HG03571 (cell line): ENCODE data around the gene TBCA.

ENCODE experiments used
- ATAC-seq: cut with Tn5 transposase; IDR thresholded peaks from one replicate; pipeline ENCODE4 v1.9.1; 2021; ENCODE audit not compliant: unreplicated experiment

TBCA gene

DNA sequence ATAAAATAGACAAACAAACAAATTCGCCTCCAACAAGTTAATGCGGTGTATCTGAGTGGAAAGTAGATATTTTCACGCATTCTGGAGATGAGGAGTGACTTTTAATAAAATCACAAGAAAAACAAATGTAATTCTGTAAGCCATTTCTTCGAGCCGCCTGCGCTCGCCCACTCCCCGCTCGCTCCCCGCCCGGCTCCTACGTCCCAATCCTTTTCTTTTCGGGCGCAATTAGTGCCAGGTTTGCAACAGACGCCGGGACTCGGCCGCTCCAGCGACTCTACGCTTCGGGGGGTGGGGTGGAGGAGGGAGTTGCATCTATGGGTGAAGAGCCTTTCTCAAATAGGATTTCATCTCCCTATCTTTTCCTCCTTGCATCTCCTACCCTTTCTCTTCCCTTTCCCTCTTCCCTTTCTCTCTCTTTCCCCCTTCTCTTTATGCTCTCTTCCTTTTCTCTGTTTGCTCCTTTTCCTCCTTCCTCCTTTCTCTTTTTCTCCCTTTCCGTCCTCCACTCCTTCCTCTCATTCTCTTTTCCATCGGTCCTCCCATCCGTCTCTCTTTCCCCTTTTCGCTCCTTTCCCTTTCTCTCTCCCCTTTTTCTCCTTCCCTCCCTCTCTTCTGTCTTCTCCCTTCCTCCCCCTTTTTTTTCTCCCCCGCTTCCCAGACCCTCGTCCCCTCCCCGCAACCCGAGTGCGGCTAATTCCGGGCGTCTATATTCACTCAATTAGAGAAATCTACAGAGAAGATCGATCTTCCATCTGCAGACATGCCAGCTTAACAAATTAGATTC, 131.6 kb downstream of the TBCA start:
- ATAC-seq = no peak

DNA sequence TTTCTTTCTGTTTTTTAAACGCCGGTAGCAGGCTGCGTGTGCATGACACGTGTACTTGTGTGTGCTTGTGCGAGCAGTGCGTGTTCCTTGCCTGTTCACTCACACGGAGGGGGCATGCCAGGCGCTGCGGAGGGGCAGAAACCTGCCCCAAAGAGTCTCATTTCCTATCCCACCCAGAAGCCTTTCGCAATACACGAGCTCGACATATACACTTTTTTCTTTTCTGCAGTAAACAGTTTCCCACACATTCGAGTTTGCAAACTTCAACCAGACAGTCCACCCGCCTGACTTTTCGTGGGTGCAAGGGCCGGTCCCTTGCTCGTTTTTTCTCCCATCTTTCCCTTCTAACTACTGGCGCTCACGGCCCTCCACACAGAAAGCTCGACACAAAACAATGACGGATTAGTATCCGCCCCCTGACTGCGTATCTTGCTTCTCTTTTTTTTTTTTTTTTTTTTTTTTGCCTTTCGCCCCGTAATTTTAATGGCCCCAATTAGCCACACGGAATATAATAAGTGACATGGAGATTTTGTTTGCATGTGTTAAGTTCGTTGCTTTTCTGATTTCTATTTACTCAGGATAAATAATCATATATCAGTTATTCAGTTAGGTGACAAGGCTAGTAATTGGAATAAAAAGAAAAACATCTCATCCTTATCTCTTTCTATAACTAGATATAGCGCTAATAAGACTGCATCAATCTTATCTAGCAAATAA, 132.3 kb downstream of the TBCA start:
- no peak for ATAC-seq

DNA sequence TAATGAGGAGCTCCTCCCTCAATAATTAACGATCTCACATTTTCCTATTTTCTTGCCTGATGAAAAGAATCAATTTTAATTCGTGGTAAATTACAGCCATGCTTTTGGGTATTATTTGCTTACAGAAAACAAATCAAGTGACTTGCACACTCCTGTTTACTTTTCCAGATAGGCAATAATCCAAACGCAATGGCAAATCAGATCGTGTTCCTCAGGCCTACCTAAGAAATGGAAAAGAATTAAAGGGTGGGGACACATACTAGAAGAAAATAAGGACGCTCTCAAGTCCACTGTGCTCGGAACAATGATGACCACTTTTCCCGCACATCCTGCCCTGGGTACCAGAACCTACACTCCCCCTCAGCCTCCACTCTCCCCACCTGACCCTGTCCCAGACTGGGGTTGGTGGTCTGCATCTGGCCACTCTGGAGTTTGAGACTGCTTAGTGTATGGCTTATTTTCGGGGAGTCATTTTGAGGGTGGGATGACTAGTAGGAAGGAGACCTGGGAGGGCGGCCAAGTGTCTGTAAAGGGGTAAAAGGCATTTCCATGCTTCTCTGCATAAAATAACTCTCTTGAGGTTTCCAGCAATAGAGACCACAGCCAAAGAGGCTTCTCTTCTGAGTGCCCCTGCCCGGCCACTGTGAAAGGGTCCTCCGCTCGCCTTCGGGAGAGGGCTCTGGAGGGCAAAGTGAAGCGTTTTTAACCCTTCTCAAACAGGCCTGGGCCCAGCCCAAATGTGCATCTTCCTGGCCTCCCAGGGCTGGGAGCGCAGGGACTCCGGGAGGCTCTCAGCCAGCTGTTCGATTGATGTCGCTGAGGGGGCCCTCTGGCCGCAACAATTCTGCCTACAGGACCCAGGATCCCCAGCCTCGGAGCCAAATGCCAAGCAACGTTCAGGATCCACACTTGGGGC, 133.1 kb downstream of the TBCA start:
- ATAC-seq = no peak

DNA sequence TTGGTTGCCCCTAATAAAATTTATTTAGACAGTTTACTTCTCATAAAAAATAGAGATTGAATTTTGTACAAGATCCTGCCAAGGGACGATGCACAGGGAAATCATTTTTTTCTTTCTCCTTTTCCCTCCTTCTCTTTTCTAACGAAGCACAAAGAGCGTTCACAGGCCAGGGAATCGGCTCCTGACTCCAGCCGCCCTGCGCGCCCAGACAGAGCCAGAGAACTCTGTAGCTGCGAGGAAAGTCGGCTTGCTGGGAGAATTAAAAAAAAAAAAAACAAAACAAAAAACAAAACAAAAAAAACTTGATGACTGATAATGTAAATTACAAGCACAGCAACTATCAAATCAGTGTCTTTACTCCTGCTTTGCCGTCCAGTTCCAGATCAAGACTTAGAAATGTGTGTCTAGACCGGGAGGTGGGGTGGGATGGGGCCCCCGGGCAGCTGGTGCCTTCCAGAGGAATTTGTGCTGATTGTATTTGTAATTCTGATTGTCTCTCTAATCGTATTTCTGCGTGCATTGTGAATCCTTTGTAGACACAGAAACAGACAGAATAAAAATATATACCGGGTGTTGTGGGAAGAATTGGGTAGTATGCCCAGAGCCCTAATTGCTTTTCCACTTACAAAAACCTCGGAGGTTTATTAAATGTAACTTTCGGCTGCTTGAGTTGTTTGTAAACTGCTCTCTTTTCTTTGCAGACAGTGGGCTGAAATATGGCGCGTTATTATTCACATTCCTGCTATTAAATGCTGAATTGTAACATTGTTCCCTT, 134.0 kb downstream of the TBCA start:
- no peak for ATAC-seq

DNA sequence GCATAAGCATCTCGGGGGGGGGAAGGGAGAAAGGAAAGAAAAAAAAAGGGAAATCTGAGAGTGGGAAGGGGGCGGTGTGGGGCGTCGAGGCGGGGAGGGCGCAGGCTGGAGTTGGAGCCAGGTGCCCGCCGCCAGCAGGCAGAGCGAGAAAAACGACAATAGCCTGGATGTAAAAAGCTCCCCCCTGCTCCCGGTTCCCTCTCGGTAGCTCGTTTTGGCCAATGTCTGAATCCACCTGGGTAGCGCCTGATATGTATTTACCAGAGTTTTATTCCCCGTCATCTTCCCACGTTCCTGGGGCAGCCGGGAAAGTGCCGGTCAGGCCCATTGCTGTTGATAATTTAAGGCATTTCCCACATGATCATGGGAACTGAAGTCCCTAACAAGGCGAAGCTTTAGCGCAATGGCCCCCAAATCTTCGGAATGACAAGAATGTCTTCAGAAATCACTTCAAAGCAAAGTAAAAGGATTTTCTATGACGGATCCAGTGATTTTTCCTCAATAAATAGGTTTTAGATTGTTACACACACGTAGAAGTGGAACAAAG, 134.7 kb downstream of the TBCA start:
- no peak for ATAC-seq
